KBM-7 (cell line): ENCODE measurements around the gene DMAP1.
A peak's percentile ranks its signal among the peaks of the same experiment; 100 is the strongest.
"Not testable (repeated sequence)": the region's sequence is repeated elsewhere in the genome, so short reads cannot be mapped to it uniquely, and the experiment has no call there.

Experiments
- DNase-seq: peaks from one replicate; pipeline ENCODE4 v3.0.0-alpha.2; 2015
- in situ Hi-C: fragments of 300-500 bp; cut with MboI; formaldehyde crosslinking; loops from 2 replicates; pipeline ENCODE4 v1.14.3; 2020; ENCODE audit warnings: low sequenced_read_pairs, low pct_unique_long_range_greater_than_20kb, mixed read lengths

The DMAP1 gene, protein sequence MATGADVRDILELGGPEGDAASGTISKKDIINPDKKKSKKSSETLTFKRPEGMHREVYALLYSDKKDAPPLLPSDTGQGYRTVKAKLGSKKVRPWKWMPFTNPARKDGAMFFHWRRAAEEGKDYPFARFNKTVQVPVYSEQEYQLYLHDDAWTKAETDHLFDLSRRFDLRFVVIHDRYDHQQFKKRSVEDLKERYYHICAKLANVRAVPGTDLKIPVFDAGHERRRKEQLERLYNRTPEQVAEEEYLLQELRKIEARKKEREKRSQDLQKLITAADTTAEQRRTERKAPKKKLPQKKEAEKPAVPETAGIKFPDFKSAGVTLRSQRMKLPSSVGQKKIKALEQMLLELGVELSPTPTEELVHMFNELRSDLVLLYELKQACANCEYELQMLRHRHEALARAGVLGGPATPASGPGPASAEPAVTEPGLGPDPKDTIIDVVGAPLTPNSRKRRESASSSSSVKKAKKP

GRCh38 chr1:44213222-44214112 lies at the start of gene DMAP1:
TSS of gene DMAP1 (plus strand) at chr1:44213471. CDS start at chr1:44213754, 283 bp downstream.
- DNase-seq = peak; percentile 91
- in situ Hi-C loops = no loop called here

- in situ Hi-C loops = no loop called here
- no peak for DNase-seq
Measured at GRCh38 chr1:44168520-44169098, 44.7 kb upstream of the DMAP1 start.

DNA sequence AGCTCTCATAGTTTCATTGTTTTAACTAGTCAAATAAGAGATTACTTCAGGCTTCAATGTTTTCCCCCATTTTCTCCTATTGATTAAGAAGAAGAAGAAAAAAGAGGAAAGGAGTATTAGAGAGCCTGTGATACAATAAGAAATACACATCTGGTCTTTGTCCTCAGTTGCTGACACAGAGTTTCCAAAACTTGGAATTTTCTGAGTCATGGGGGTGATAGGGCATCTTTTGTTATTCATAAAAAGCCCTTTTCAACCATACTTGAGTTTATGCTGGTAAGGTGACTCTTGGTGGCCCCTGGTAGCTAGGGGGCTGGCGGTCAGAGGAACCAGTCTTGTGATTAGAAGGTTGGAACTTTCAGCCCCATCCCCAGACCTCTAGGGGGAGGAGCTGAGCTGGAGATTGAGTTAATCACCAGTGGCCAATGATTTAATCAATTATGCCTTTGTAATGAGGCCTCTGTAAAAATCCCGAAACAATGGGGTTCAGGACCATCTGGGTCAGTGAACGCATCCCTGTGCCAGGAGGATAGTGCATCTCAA lies 42.9 kb upstream of the DMAP1 start:
- no peak for DNase-seq
- in situ Hi-C loops = no loop called here

DNA sequence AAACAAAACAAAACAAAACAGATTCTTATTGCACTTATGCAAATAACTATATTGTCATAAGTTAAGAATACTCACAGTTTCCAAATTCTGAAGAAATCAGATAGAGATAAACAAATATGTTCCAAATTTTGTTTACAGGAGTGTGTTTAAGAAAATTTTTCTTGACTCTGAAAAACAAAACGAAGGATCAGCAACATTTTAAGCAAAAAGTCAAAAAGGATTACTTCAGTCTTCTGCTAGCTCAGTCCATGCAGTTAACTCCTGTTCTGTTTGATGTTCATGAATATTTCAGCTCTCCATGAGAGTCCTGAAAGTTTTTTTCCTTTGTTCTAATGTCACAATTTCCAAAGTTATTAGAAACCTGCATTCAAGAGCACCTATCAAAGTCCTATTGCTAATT lies 38.6 kb upstream of the DMAP1 start:
- in situ Hi-C loops = no loop called here
- no peak for DNase-seq

- in situ Hi-C loops = no loop called here
Measured at GRCh38 chr1:44200336-44200735, 12.9 kb upstream of the DMAP1 start.

GRCh38 chr1:44206545-44206944 lies 6.7 kb upstream of the DMAP1 start:
- in situ Hi-C loops, DNase-seq: not testable (repeated sequence)

More at GRCh38 chr1:44200336-44200735, 12.9 kb upstream of the DMAP1 start:
- no peak for DNase-seq

GRCh38 chr1:44208226-44208625 lies 5.0 kb upstream of the DMAP1 start:
- no peak for DNase-seq
- in situ Hi-C loops = no loop called here

GRCh38 chr1:44210595-44210994 lies 2.7 kb upstream of the DMAP1 start:
- in situ Hi-C loops = no loop called here
- no peak for DNase-seq

DNA sequence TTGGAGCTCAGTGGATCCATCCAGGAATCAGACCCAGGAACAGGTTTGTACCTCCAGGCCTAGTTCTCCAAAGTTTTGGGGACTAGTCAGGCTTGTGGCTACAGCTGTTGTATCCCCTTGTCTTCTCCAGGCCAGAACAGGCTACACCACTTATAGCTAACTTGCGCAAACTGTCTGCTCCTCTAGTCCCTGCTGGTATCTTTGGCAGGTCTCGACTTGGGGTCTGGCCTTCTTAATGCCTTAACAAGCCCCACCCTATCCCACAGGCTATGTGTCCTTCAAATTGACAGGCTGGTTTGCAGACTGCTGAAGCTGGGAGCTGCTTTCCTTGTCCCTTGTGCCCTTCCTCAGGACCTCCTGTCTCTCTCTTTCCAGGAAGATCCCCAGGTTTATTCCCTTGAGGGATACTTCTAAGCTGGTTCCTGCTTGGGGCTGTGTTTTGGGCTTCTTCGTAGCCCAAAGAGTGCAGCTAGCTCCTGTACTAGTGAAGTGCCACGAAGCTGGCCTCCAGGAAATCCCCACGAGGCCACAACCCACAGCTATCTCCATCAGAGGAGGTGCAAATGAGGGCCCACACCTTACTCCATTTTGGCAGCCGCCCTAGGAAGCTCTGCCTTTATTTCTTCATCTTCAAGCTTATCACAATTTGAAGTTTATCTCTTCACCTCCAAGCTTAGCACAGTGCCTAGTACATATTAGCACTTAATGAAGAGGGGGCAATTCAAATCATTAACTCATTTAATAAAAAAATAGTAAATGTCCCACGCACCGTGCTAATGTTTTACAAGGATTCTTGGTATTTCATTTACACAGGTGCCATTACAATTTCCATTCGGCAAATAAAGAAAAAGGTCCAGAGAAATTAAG lies 683 bp upstream of the DMAP1 start:
- in situ Hi-C loops = no loop called here
- no peak for DNase-seq

DNA sequence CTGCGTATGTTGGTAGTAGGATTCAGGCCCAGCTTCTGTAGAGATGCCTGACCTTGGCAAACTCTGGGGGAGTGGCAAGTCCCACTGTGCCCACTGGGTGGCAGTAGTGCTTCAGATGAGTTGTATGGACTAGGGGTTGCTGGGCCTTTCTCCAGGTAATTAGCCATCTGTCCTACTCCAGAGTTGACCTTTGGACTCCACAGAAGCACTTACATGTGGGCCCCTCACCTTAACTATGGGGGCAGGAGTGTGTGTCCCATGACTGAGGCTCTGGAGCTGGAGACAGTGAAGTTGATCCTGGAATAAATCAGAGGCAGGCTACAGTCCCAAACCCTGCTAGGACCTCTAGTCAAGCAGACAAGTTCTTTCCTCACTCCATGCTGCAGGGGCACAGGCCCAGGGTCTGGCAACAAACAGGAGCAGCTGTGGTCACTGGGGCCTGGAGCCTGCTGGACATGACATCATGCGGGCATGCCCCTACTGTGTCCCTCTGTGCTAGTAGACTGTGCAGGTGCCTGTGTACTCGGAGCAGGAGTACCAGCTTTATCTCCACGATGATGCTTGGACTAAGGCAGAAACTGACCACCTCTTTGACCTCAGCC lies 4.6 kb downstream of the DMAP1 start:
- in situ Hi-C loops = no loop called here
- DNase-seq = peak; percentile 77

DNA sequence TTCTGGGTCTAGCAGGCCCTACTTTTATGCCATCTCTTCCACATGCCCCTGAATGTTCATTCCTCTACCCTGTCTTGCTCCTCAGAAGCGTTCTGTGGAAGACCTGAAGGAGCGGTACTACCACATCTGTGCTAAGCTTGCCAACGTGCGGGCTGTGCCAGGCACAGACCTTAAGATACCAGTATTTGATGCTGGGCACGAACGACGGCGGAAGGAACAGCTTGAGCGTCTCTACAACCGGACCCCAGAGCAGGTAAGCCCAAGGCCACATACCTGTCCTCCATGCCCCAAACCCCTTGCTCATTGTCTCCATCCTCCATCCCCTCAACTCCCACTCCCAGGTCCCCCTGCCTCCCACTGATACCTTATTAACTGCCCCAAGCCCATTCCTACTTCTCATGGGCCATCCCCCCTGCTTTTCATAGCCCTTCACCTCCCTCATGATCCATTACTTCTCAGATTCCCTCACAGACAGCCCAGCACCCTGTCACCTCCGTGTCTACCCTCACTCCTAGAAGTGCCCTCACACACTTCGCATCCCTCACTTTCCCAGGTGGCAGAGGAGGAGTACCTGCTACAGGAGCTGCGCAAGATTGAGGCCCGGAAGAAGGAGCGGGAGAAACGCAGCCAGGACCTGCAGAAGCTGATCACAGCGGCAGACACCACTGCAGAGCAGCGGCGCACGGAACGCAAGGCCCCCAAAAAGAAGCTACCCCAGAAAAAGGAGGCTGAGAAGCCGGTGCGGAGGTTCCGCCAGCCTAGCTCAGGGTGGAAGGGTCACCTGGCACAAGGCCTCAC lies 5.4 kb downstream of the DMAP1 start:
- in situ Hi-C loops = no loop called here
- no peak for DNase-seq

DNA sequence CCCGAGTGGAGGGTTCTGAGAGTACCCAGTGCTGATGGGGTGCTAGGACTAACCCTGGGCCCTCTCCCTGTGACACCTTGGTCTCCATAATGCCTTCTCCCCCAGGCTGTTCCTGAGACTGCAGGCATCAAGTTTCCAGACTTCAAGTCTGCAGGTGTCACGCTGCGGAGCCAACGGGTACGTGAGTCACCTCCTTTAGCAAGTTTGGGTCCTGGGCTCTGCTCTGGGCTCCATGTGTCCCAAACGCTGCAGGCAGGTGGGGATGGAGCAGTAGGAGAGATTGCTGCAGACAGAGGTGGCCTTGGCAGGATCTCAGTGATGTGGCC lies 6.0 kb downstream of the DMAP1 start:
- in situ Hi-C loops = no loop called here

DNA sequence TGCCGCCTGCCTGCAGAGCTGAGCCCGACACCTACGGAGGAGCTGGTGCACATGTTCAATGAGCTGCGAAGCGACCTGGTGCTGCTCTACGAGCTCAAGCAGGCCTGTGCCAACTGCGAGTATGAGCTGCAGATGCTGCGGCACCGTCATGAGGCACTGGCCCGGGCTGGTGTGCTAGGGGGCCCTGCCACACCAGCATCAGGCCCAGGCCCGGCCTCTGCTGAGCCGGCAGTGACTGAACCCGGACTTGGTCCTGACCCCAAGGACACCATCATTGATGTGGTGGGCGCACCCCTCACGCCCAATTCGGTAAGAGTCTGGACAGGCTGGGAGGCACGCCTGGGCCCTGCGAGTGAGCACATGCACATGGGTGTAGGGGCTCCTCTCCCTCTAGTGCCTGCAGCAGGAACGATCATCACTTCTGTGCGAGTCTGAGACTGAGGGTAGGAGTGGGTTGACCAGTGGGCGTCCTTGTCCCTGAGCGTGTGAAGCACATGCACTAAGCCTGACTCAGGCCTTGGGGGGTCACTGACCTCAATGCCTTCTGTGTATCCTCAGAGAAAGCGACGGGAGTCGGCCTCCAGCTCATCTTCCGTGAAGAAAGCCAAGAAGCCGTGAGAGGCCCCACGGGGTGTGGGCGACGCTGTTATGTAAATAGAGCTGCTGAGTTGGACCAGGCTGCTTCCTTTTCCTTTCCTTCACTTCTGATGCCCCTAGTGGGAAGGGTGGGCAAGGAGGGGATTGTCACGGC lies 6.9 kb downstream of the DMAP1 start:
- DNase-seq = no peak
- in situ Hi-C loops = no loop called here

More for the DNA sequence above, 6.0 kb downstream of the DMAP1 start:
- no peak for DNase-seq

- DNase-seq = no peak
- in situ Hi-C loops = no loop called here
Measured at GRCh38 chr1:44220755-44221154, 7.5 kb downstream of the DMAP1 start.

- DNase-seq = no peak
- in situ Hi-C loops = no loop called here
Measured at GRCh38 chr1:44221769-44222168, 8.5 kb downstream of the DMAP1 start.

DNA sequence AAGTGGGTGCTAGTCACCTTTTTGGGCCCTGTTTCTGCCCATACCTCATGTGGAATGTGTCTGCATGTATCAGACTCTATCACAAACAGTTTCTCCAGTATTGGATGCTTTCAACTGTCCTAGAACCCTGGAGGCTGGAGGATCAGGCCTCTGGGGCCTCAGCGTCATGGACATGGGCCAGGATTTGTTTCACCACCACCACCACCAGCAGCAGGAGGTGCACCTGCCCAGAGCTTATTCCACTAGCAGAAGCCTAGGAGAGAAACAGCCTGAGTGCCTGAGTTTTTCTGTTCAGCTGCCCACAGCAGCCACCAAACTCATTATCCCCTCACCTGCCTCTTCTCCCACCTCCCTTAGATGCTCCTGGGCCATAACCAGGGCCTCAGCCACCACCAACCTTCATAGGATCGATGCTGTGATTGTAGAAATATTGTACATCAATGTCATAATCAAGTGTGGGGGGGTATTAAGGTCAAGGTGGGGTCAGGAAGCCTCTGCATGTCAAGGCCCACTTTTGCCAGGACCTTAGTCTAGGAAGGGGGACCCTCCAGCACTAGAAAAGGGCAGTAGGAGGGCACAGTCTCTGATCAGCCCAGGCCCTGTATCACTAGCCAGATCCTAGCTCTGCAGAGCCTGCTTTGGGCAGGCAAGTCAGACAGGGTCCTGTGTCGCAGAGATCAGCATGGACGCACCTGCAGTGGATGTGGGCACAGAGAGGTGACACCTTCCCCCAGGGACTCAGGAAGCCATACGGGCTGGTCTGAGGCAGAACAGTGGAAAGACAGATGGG lies 9.3 kb downstream of the DMAP1 start:
- in situ Hi-C loops = no loop called here
- no peak for DNase-seq
